ENCODE results near the gene TRIM33.
"Not testable (repeated sequence)": the region's sequence is repeated elsewhere in the genome, so short reads cannot be mapped to it uniquely, and the experiment has no call there.

The TRIM33 gene

GRCh38 chr1:114369930-114370329 lies 141.1 kb downstream of the TRIM33 start:
- Histone ChIP-seq H3K27me3 (replicated peaks; ENCODE audit: insufficient read depth, low read length) (no peaks in the 10 kb centered on the region), H3K9ac (ENCODE audit: low read length) (no peak overlapping the region), H3K27ac (ENCODE audit: low read length) (no peak overlapping the region), H3K9me3 (replicated peaks; ENCODE audit: insufficient read depth, low read length) (no peaks in the 10 kb centered on the region), H3K4me2 (ENCODE audit: low read depth, low read length) (no peak overlapping the region), H3F3A (ENCODE audit: insufficient read depth, low read length) (no peaks in the 10 kb centered on the region), H3K79me2 (ENCODE audit: low read length) (no peaks in the 10 kb centered on the region), H3K9me2 (replicated peaks; ENCODE audit: insufficient read depth, low read length) (no peaks in the 10 kb centered on the region), H2AFZ (ENCODE audit: low read length) (no peak overlapping the region), H4K20me1 (ENCODE audit: insufficient read depth, low read length) (no peaks in the 10 kb centered on the region), H3K4me1 (ENCODE audit: low read length) (no peaks in the 10 kb centered on the region), H3K4me3 (ENCODE audit: low read length) (no peak overlapping the region), H3K36me3 (replicated peaks; ENCODE audit: insufficient read depth, low read length) (no peaks in the 10 kb centered on the region)
- no peak for DNase-seq
- TF ChIP-seq EZH2phosphoT487 (IDR thresholded peaks at IDR 0.05; ENCODE audit: low read length) (no peak), EZH2 (optimal IDR thresholded peaks at IDR 0.05; ENCODE audit: low read depth, low read length) (no peak), CTCF (IDR thresholded peaks at IDR 0.05; ENCODE audit: low read length) (no peak)

- DNase-seq; H3K4me3 ChIP-seq (ENCODE audit: low read length); H3K4me1 ChIP-seq (ENCODE audit: low read length): not testable (repeated sequence)
Observed at GRCh38 chr1:114369266-114369919, 141.6 kb downstream of the TRIM33 start.

DNA sequence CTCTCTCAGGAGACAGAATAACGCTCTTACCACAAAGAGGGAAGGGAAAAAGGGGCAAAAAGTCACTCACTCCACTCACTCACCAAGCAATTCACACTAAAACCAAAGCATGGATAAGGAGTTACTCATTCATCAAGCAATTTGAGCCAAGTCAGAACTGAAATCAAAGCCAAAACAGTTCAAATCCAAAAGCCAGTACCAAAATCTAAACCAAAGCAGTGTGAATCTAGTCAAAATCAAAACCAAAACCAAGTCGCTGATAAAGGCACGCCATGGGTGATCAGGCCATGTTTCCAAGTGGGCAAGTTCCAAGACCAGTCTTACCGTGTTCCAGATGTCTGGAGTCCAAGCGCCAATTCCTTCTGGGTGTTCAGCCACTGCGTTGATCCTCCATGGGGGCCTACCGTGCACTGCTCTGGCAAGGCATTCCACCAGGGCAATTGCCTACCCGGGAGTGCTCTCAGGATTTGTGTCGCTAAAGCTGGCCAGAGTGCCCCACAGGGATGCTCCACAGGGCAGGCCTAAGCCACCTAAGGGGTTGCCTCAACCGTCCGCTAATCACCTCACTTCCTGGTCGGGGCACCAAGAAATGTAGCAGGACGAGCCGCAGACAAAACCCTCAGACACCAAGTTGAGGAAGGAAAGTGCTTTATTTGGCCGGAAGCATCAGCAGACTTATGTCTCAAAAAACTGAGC lies 142.3 kb downstream of the TRIM33 start:
- H3F3A ChIP-seq (ENCODE audit: insufficient read depth, low read length): no peaks in the 10 kb centered on the region
- H3K9me2 ChIP-seq (replicated peaks; ENCODE audit: insufficient read depth, low read length): no peaks in the 10 kb centered on the region
- TF ChIP-seq EZH2phosphoT487 (IDR thresholded peaks at IDR 0.05; ENCODE audit: low read length): no peak
- no peak for TF ChIP-seq EZH2 (optimal IDR thresholded peaks at IDR 0.05; ENCODE audit: low read depth, low read length)
- no peak for TF ChIP-seq CTCF (IDR thresholded peaks at IDR 0.05; ENCODE audit: low read length)
- no peak for DNase-seq
- H4K20me1 ChIP-seq (ENCODE audit: insufficient read depth, low read length): no peaks in the 10 kb centered on the region
- H2AFZ ChIP-seq (ENCODE audit: low read length): no peak overlapping the region
- H3K4me2 ChIP-seq (ENCODE audit: low read depth, low read length): no peak overlapping the region
- H3K4me3 ChIP-seq (ENCODE audit: low read length): no peak overlapping the region
- no peaks in the 10 kb centered on the region for H3K79me2 ChIP-seq (ENCODE audit: low read length)
- H3K4me1 ChIP-seq (ENCODE audit: low read length): no peaks in the 10 kb centered on the region
- no peaks in the 10 kb centered on the region for H3K36me3 ChIP-seq (replicated peaks; ENCODE audit: insufficient read depth, low read length)
- H3K27me3 ChIP-seq (replicated peaks; ENCODE audit: insufficient read depth, low read length): no peaks in the 10 kb centered on the region
- no peak overlapping the region for H3K27ac ChIP-seq (ENCODE audit: low read length)
- H3K9me3 ChIP-seq (replicated peaks; ENCODE audit: insufficient read depth, low read length): no peaks in the 10 kb centered on the region
- H3K9ac ChIP-seq (ENCODE audit: low read length): no peak overlapping the region

More at GRCh38 chr1:114369266-114369919, 141.6 kb downstream of the TRIM33 start:
- not testable (repeated sequence) for H3K9me3 ChIP-seq (replicated peaks; ENCODE audit: insufficient read depth, low read length); H3K79me2 ChIP-seq (ENCODE audit: low read length); H3K4me2 ChIP-seq (ENCODE audit: low read depth, low read length); H3K9me2 ChIP-seq (replicated peaks; ENCODE audit: insufficient read depth, low read length); H3F3A ChIP-seq (ENCODE audit: insufficient read depth, low read length); H3K36me3 ChIP-seq (replicated peaks; ENCODE audit: insufficient read depth, low read length); H2AFZ ChIP-seq (ENCODE audit: low read length); H3K27me3 ChIP-seq (replicated peaks; ENCODE audit: insufficient read depth, low read length); H3K27ac ChIP-seq (ENCODE audit: low read length); H3K9ac ChIP-seq (ENCODE audit: low read length); H4K20me1 ChIP-seq (ENCODE audit: insufficient read depth, low read length)

DNA sequence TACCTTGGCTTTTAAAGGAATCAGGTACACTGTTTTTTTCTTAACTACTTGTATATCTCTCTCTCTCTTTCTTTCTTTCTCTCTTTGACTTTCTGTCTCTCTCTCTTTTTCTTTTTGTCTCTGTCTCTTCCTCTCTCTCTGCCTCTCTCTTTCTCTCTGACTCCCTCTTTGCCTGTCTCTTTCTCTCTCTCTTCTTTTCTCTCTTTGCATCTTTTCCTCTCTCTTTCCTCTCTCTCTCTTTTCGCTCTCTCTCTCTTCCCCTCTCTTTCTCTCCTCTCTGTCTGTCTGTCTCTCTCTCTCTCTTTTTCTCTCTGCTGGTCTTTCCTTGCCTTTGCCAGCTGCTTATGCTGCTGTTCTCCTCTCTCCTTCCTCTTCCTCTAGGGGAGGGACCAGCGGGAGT lies 143.2 kb downstream of the TRIM33 start:
- no peak for DNase-seq
- H3K79me2 ChIP-seq (ENCODE audit: low read length): no peaks in the 10 kb centered on the region
- no peaks in the 10 kb centered on the region for H3F3A ChIP-seq (ENCODE audit: insufficient read depth, low read length)
- TF ChIP-seq EZH2phosphoT487 (IDR thresholded peaks at IDR 0.05; ENCODE audit: low read length): no peak
- TF ChIP-seq CTCF (IDR thresholded peaks at IDR 0.05; ENCODE audit: low read length): no peak
- TF ChIP-seq EZH2 (optimal IDR thresholded peaks at IDR 0.05; ENCODE audit: low read depth, low read length): no peak
- no peaks in the 10 kb centered on the region for H3K9me3 ChIP-seq (replicated peaks; ENCODE audit: insufficient read depth, low read length)
- no peak overlapping the region for H3K27ac ChIP-seq (ENCODE audit: low read length)
- no peaks in the 10 kb centered on the region for H3K36me3 ChIP-seq (replicated peaks; ENCODE audit: insufficient read depth, low read length)
- no peak overlapping the region for H2AFZ ChIP-seq (ENCODE audit: low read length)
- no peaks in the 10 kb centered on the region for H3K4me1 ChIP-seq (ENCODE audit: low read length)
- no peaks in the 10 kb centered on the region for H4K20me1 ChIP-seq (ENCODE audit: insufficient read depth, low read length)
- H3K4me2 ChIP-seq (ENCODE audit: low read depth, low read length): no peak overlapping the region
- no peaks in the 10 kb centered on the region for H3K27me3 ChIP-seq (replicated peaks; ENCODE audit: insufficient read depth, low read length)
- H3K4me3 ChIP-seq (ENCODE audit: low read length): no peak overlapping the region
- no peaks in the 10 kb centered on the region for H3K9me2 ChIP-seq (replicated peaks; ENCODE audit: insufficient read depth, low read length)
- no peak overlapping the region for H3K9ac ChIP-seq (ENCODE audit: low read length)

- not testable (repeated sequence) for H2AFZ ChIP-seq (ENCODE audit: low read length); H3K27ac ChIP-seq (ENCODE audit: low read length); H3K4me1 ChIP-seq (ENCODE audit: low read length); H3K36me3 ChIP-seq (replicated peaks; ENCODE audit: insufficient read depth, low read length); H3K9me3 ChIP-seq (replicated peaks; ENCODE audit: insufficient read depth, low read length); H4K20me1 ChIP-seq (ENCODE audit: insufficient read depth, low read length); H3K4me3 ChIP-seq (ENCODE audit: low read length); DNase-seq; H3F3A ChIP-seq (ENCODE audit: insufficient read depth, low read length); H3K79me2 ChIP-seq (ENCODE audit: low read length); H3K9me2 ChIP-seq (replicated peaks; ENCODE audit: insufficient read depth, low read length); H3K9ac ChIP-seq (ENCODE audit: low read length); H3K4me2 ChIP-seq (ENCODE audit: low read depth, low read length); H3K27me3 ChIP-seq (replicated peaks; ENCODE audit: insufficient read depth, low read length)
Observed at GRCh38 chr1:114363230-114363629, 147.8 kb downstream of the TRIM33 start.

Measured in MM.1S (cell line).